SK-N-SH treated with all-trans-retinoic acid at 6 μM for 48 hours (cell line): Measurements from ENCODE around the gene MED13.

ENCODE experiments used
- ATAC-seq: fragments of 200-7000 bp; cut with Tn5 transposase; 3 replicates; pipeline ENCODE4 v1.9.1; 2020; ENCODE audit warnings: mild to moderate bottlenecking, moderate library complexity
- ARNTL ChIP-seq: fragments of 450-650 bp; formaldehyde crosslinking; IDR thresholded peaks from 2 replicates; pipeline ENCODE4 v1.5.0; 2020; ENCODE audit warnings: low read depth, mild to moderate bottlenecking, moderate library complexity, borderline replicate concordance
- BACH2 ChIP-seq: fragments of 250-450 bp; sonication (Bioruptor Pico); IDR thresholded peaks from 2 replicates; pipeline ENCODE4 v1.9.0; 2021; ENCODE audit warnings: mild to moderate bottlenecking, borderline replicate concordance
- CREB5 ChIP-seq: fragments of 250-450 bp; sonication (Bioruptor Pico); IDR thresholded peaks from 2 replicates; pipeline ENCODE4 v1.5.1; 2020; ENCODE audit warnings: low read depth, mild to moderate bottlenecking, moderate library complexity
- CSRNP3 ChIP-seq: fragments of 250-450 bp; sonication (Bioruptor Pico); IDR thresholded peaks from 2 replicates; pipeline ENCODE4 v1.5.1; 2021; ENCODE audit warnings: mild to moderate bottlenecking, moderate library complexity
- ESRRG ChIP-seq: fragments of 250-450 bp; sonication (Bioruptor Pico); IDR thresholded peaks from 2 replicates; pipeline ENCODE4 v1.6.1; 2021; ENCODE audit warnings: mild to moderate bottlenecking
- GLIS3 ChIP-seq: fragments of 250-450 bp; sonication (Bioruptor Pico); IDR thresholded peaks from 2 replicates; pipeline ENCODE4 v1.5.0; 2020; ENCODE audit warnings: mild to moderate bottlenecking, moderate library complexity
- ISL1 ChIP-seq: fragments of 250-450 bp; sonication (Bioruptor Pico); IDR thresholded peaks from 2 replicates; pipeline ENCODE4 v2.1.2; 2022; ENCODE audit warnings: mild to moderate bottlenecking, moderate library complexity
- OSR1 ChIP-seq: fragments of 250-450 bp; sonication (Bioruptor Pico); IDR thresholded peaks from 2 replicates; pipeline ENCODE4 v1.8.0; 2022; ENCODE audit warnings: moderate library complexity, mild to moderate bottlenecking, inconsistent platforms
- PATZ1 ChIP-seq: fragments of 250-450 bp; sonication (Bioruptor Pico); IDR thresholded peaks from 2 replicates; pipeline ENCODE4 v1.8.0; 2020; ENCODE audit warnings: mild to moderate bottlenecking, moderate library complexity, borderline replicate concordance
- POU6F1 ChIP-seq: fragments of 250-450 bp; sonication (Bioruptor Pico); IDR thresholded peaks from 2 replicates; pipeline ENCODE4 v1.8.0; 2021; ENCODE audit warnings: low read depth, mild to moderate bottlenecking, moderate library complexity, borderline replicate concordance
- PPARA ChIP-seq: fragments of 250-450 bp; sonication (Bioruptor Pico); IDR thresholded peaks from 2 replicates; pipeline ENCODE4 v1.5.0; 2020; ENCODE audit warnings: mild to moderate bottlenecking, borderline replicate concordance
- RARB ChIP-seq: fragments of 250-450 bp; sonication (Bioruptor Pico); IDR thresholded peaks from 2 replicates; pipeline ENCODE4 v1.8.0; 2021; ENCODE audit warnings: mild to moderate bottlenecking, moderate library complexity
- SNAI2 ChIP-seq: fragments of 250-450 bp; sonication (Bioruptor Pico); IDR thresholded peaks from 2 replicates; pipeline ENCODE4 v1.5.0; 2020; ENCODE audit warnings: mild to moderate bottlenecking, moderate library complexity
- TCF4 ChIP-seq: fragments of 250-450 bp; sonication (Bioruptor Pico); IDR thresholded peaks from 2 replicates; pipeline ENCODE4 v1.8.0; 2021; ENCODE audit warnings: mild to moderate bottlenecking, moderate library complexity, borderline replicate concordance
- TSHZ2 ChIP-seq: fragments of 250-450 bp; sonication (Bioruptor Pico); IDR thresholded peaks from 2 replicates; pipeline ENCODE4 v1.5.0; 2020; ENCODE audit warnings: mild to moderate bottlenecking, moderate library complexity
- ZC3H10 ChIP-seq: fragments of 250-450 bp; sonication (Bioruptor Pico); IDR thresholded peaks from 2 replicates; pipeline ENCODE4 v1.5.1; 2021; ENCODE audit warnings: mild to moderate bottlenecking, moderate library complexity
- ZFP3 ChIP-seq: fragments of 250-450 bp; sonication (Bioruptor Pico); IDR thresholded peaks from 2 replicates; pipeline ENCODE4 v1.5.0; 2020; ENCODE audit warnings: mild to moderate bottlenecking, moderate library complexity
- ZFP30 ChIP-seq: fragments of 450-650 bp; formaldehyde crosslinking; IDR thresholded peaks from 2 replicates; pipeline ENCODE4 v1.5.0; 2022; ENCODE audit warnings: mild to moderate bottlenecking, moderate library complexity
- ZNF565 ChIP-seq: fragments of 450-650 bp; formaldehyde crosslinking; conservative IDR thresholded peaks from 2 replicates; pipeline ENCODE4 v1.5.0; 2020; ENCODE audit warnings: low read depth, mild to moderate bottlenecking, moderate library complexity
- ZNF70 ChIP-seq: fragments of 450-650 bp; formaldehyde crosslinking; IDR thresholded peaks from 2 replicates; pipeline ENCODE4 v1.5.0; 2020; ENCODE audit warnings: mild to moderate bottlenecking, moderate library complexity
- ZNF8 ChIP-seq: fragments of 450-650 bp; formaldehyde crosslinking; IDR thresholded peaks from 2 replicates; pipeline ENCODE4 v1.5.0; 2020; ENCODE audit warnings: mild to moderate bottlenecking, moderate library complexity

MED13 gene

DNA sequence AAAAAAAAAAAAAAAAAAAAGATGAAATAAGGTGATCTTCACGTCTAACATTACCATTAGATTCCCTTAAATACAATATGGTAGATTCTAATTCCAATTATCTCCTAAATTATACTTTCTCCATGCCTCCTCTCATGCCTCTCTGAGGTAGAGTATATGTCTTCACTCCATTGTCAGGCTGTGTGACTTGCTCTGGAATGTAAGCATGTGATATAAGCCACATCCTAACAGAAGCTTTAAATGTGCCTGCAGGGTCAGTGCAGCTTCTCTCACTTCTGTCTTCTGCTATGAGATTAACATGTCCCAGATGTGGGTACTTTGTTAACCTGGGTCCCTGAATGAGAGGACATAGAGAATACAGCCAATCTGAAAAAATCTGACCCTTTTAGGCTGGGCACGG, 32.6 kb downstream of the MED13 start:
- ATAC-seq = no peak
- no peak for TF ChIP-seq ISL1
- no peak for TF ChIP-seq CREB5 (CRISPR knock-in tag)
- TF ChIP-seq SNAI2 (CRISPR knock-in tag) = no peak
- TF ChIP-seq ESRRG (CRISPR knock-in tag) = no peak
- TF ChIP-seq ZNF565 (CRISPR knock-in tag) = no peak
- no peak for TF ChIP-seq ZNF70
- TF ChIP-seq TCF4 (CRISPR knock-in tag) = no peak
- TF ChIP-seq ZFP30 (CRISPR knock-in tag) = no peak
- TF ChIP-seq ZFP3 = no peak
- no peak for TF ChIP-seq PPARA (CRISPR knock-in tag)

DNA sequence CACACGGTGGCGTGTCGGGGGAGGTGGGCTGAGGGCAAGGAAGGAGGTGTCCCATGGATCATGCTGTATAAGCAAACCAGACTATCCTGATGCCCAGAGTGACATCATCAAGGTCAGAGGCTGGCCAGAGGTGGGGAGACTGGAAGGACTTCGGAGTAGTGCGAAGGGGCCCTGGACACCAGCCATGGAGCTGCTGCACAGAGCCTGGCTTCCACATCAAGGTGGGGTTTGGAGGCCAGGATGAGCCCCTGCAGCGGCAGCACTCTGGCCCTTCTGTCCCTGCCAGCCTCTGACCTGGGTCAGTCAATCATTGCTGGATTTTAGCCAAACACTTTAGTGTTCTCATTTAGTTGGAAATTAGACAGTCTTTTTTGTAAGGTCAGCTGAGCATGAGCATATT, 34.8 kb downstream of the MED13 start:
- ATAC-seq = no peak
- no peak for TF ChIP-seq ESRRG (CRISPR knock-in tag)
- no peak for TF ChIP-seq BACH2 (CRISPR knock-in tag)
- TF ChIP-seq RARB = no peak
- no peak for TF ChIP-seq PPARA (CRISPR knock-in tag)
- no peak for TF ChIP-seq PATZ1 (CRISPR knock-in tag)
- no peak for TF ChIP-seq CSRNP3 (CRISPR knock-in tag)
- TF ChIP-seq SNAI2 (CRISPR knock-in tag) = no peak

DNA sequence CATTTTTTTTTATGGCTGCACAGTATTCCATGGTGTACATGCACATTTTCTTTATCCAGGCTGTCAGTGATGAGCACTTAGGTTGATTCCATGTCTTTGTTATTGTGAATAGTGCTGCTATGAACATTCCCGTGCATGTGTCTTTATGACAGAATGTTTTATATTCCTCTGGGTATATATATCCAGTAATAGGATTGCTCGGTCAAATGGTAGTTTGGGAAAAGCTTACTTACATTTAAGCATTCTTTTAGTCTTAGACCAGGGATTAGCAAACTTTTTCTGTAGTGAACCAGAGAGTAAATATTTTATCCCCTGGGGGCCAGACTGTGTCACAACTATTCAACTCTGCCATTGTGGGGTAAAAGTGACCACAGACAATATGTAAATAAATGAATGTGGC, 40.2 kb downstream of the MED13 start:
- no peak for ATAC-seq
- TF ChIP-seq POU6F1 (CRISPR knock-in tag) = no peak
- TF ChIP-seq ESRRG (CRISPR knock-in tag) = no peak
- no peak for TF ChIP-seq ZFP30 (CRISPR knock-in tag)
- TF ChIP-seq TSHZ2 = no peak
- TF ChIP-seq ZNF70 = no peak
- no peak for TF ChIP-seq SNAI2 (CRISPR knock-in tag)
- no peak for TF ChIP-seq CREB5 (CRISPR knock-in tag)
- no peak for TF ChIP-seq ZNF8 (CRISPR knock-in tag)
- TF ChIP-seq ZFP3 = no peak
- no peak for TF ChIP-seq BACH2 (CRISPR knock-in tag)
- no peak for TF ChIP-seq ARNTL (CRISPR knock-in tag)
- no peak for TF ChIP-seq OSR1 (CRISPR knock-in tag)
- TF ChIP-seq ZC3H10 (CRISPR knock-in tag) = no peak
- TF ChIP-seq TCF4 (CRISPR knock-in tag) = no peak
- no peak for TF ChIP-seq PPARA (CRISPR knock-in tag)
- TF ChIP-seq ISL1 = no peak
- no peak for TF ChIP-seq GLIS3
- no peak for TF ChIP-seq ZNF565 (CRISPR knock-in tag)
- no peak for TF ChIP-seq CSRNP3 (CRISPR knock-in tag)
- TF ChIP-seq PATZ1 (CRISPR knock-in tag) = no peak
